DND-41 (cell line): ENCODE measurements around the gene CLSTN3.

Experiments
- ATAC-seq: fragments of 200-7000 bp; cut with Tn5 transposase; 3 replicates; pipeline ENCODE4 v1.9.1; 2021; ENCODE audit warnings: low read depth; ENCODE audit not compliant: insufficient read depth
- DNase-seq: peaks from one replicate; pipeline ENCODE4 v3.0.0-alpha.2; 2020
- H2AFZ ChIP-seq: 2 replicates; pipeline ENCODE4 v1.6.0; 2012; ENCODE audit warnings: low read depth, low read length
- H3K27ac ChIP-seq: 2 replicates; pipeline ENCODE4 v1.5.1; 2012; ENCODE audit warnings: low read length, inconsistent platforms
- H3K27me3 ChIP-seq: fragments of 200-600 bp; sonication (generic); 2 replicates; pipeline ENCODE4 v1.6.0; 2012; ENCODE audit warnings: low read length, mild to moderate bottlenecking, inconsistent platforms; ENCODE audit not compliant: insufficient read depth, poor library complexity
- H3K36me3 ChIP-seq: 2 replicates; pipeline ENCODE4 v1.5.1; 2012; ENCODE audit warnings: low read length, inconsistent platforms; ENCODE audit not compliant: insufficient read depth
- H3K4me1 ChIP-seq: 2 replicates; pipeline ENCODE4 v1.5.1; 2012; ENCODE audit warnings: mild to moderate bottlenecking, low read length; ENCODE audit not compliant: insufficient read depth
- H3K4me2 ChIP-seq: 2 replicates; pipeline ENCODE4 v1.6.0; 2012; ENCODE audit warnings: mild to moderate bottlenecking, moderate library complexity, low read length, inconsistent platforms; ENCODE audit not compliant: insufficient read depth
- H3K4me3 ChIP-seq, 2 experiments: fragments of 200-600 bp in 1 of 2; shearing (Covaris generic) in 1 of 2; 2 replicates each; pipeline ENCODE4 v1.5.1; 2012 to 2016; ENCODE audit warnings: inconsistent platforms in 2 of 2, low read length in 2 of 2, mild to moderate bottlenecking in 2 of 2, low read depth in 1 of 2, moderate library complexity in 1 of 2
- H3K79me2 ChIP-seq: 2 replicates; pipeline ENCODE4 v1.6.0; 2012; ENCODE audit warnings: low read length, inconsistent platforms; ENCODE audit not compliant: insufficient read depth
- H3K9ac ChIP-seq: 2 replicates; pipeline ENCODE4 v1.6.0; 2012; ENCODE audit warnings: low read depth, mild to moderate bottlenecking, inconsistent platforms, low read length, moderate library complexity
- H3K9me3 ChIP-seq: 2 replicates; pipeline ENCODE4 v1.5.1; 2012; ENCODE audit warnings: low read length, moderate library complexity, mild to moderate bottlenecking, inconsistent platforms; ENCODE audit not compliant: insufficient read depth, severe bottlenecking
- H4K20me1 ChIP-seq: 2 replicates; pipeline ENCODE4 v1.6.0; 2012; ENCODE audit warnings: low read length; ENCODE audit not compliant: insufficient read depth
- CTCF ChIP-seq: IDR thresholded peaks from 2 replicates; pipeline ENCODE4 v1.5.1; 2012; ENCODE audit warnings: borderline replicate concordance, low read length, moderate library complexity, mild to moderate bottlenecking; ENCODE audit not compliant: poor library complexity, severe bottlenecking; ENCODE audit errors: extremely low read depth
- EZH2 ChIP-seq: IDR thresholded peaks from 3 replicates; pipeline ENCODE4 v1.6.1; 2012; ENCODE audit warnings: borderline replicate concordance, low read depth, mild to moderate bottlenecking, moderate library complexity, low read length, inconsistent platforms; ENCODE audit not compliant: severe bottlenecking

Gene CLSTN3

GRCh38 chr12:7156259-7157197 lies 26.4 kb downstream of the CLSTN3 start:
- H3K36me3 ChIP-seq = peaks cover 7% of the 10 kb centered on the region
- ATAC-seq = no peak
- TF ChIP-seq CTCF (no peak), EZH2 (no peak)
- H3K9me3 ChIP-seq = no peaks in the 10 kb centered on the region
- H3K4me1 ChIP-seq = no peaks in the 10 kb centered on the region
- H3K4me3 ChIP-seq = no peak overlapping the region
- H3K27ac ChIP-seq = no peak overlapping the region
- no peak for DNase-seq
- H4K20me1 ChIP-seq = no peaks in the 10 kb centered on the region
- H3K4me2 ChIP-seq = no peak overlapping the region
- no peak overlapping the region for H3K9ac ChIP-seq
- no peaks in the 10 kb centered on the region for H3K27me3 ChIP-seq
- no peaks in the 10 kb centered on the region for H3K79me2 ChIP-seq
- H2AFZ ChIP-seq = no peak overlapping the region

GRCh38 chr12:7157391-7157790 lies 27.2 kb downstream of the CLSTN3 start:
- Histone ChIP-seq H2AFZ (no peak overlapping the region), H3K9me3 (no peaks in the 10 kb centered on the region), H4K20me1 (no peaks in the 10 kb centered on the region), H3K27ac (no peak overlapping the region), H3K27me3 (no peaks in the 10 kb centered on the region), H3K4me2 (no peak overlapping the region), H3K9ac (no peak overlapping the region), H3K36me3 (peaks cover 7% of the 10 kb centered on the region), H3K79me2 (no peaks in the 10 kb centered on the region), H3K4me3 (no peak overlapping the region), H3K4me1 (no peaks in the 10 kb centered on the region)
- DNase-seq (no peak), ATAC-seq (no peak)
- TF ChIP-seq CTCF = no peak
- TF ChIP-seq EZH2 = no peak

GRCh38 chr12:7158781-7159609 lies 28.8 kb downstream of the CLSTN3 start:
- H3K9me3 ChIP-seq = no peaks in the 10 kb centered on the region
- H3K4me1 ChIP-seq = no peaks in the 10 kb centered on the region
- H3K27ac ChIP-seq = no peak overlapping the region
- no peak for DNase-seq
- TF ChIP-seq CTCF (no peak), EZH2 (no peak)
- H2AFZ ChIP-seq = no peak overlapping the region
- no peak overlapping the region for H3K4me2 ChIP-seq
- no peaks in the 10 kb centered on the region for H3K27me3 ChIP-seq
- ATAC-seq = no peak
- peaks cover 7% of the 10 kb centered on the region for H3K36me3 ChIP-seq
- no peak overlapping the region for H3K9ac ChIP-seq
- H3K4me3 ChIP-seq = no peak overlapping the region
- no peaks in the 10 kb centered on the region for H3K79me2 ChIP-seq
- no peaks in the 10 kb centered on the region for H4K20me1 ChIP-seq
